GM04503 (cell line): Measurements from ENCODE around the gene NSD1.
"Not testable (repeated sequence)": the region's sequence is repeated elsewhere in the genome, so short reads cannot be mapped to it uniquely, and the experiment has no call there.

Experiments
- DNase-seq: peaks from one replicate; pipeline ENCODE4 v3.0.0-alpha.2; 2012; ENCODE audit warnings: low read depth

NSD1 gene

DNA sequence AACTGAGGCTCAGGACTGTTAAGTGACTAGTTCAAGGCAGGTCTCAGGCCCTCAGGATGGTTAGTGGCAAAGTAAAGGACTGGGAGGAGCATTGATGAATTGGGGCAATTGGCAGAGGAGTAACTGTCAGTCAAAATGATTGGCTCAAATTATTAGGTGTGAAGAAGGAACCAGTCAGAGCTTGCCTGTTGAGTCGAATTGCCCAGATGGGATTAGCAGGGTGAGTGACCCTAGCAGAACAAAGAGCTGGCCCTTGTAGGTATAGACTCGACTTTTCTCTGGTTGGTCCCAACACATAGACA is 2.6 kb upstream of the NSD1 start:
- no peak for DNase-seq

DNA sequence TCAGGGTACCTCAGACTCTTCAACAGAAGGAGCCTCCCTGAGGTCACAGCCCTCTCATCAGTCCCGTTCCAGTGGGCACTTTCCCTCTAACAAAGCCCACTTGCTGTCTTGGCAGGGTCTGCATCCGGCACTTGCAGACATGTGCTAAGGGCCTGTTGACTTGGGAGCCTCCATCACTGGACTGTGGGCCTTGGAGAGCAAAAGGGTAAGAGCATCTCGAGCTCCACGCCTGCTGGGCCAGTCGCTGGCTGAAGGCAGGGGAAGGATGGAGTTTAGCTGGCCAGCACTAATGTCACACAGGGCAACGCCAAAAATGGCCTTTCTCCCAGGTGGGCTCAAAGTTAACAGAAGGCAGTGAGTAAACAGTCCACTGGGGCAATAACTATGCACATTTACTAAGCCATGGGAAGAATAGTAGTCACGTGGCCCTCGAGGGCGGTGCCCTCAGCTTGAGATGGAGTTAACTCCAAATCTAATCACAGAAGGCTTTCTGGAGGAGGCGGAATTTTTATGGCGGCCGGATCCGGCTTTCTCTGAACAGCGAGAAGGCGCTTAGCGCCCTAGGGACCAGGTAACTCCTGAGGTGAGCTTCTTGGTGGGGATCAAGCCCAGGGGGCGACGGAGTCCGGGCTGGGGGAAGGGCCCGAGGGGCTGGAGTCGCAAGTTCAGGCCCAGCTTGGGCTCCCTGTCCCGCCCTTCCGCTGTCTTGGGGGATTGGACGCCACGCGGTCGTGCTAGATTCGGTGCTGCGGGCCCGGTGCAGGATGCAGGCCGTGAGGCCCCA is 2.0 kb upstream of the NSD1 start:
- no peak for DNase-seq

DNA sequence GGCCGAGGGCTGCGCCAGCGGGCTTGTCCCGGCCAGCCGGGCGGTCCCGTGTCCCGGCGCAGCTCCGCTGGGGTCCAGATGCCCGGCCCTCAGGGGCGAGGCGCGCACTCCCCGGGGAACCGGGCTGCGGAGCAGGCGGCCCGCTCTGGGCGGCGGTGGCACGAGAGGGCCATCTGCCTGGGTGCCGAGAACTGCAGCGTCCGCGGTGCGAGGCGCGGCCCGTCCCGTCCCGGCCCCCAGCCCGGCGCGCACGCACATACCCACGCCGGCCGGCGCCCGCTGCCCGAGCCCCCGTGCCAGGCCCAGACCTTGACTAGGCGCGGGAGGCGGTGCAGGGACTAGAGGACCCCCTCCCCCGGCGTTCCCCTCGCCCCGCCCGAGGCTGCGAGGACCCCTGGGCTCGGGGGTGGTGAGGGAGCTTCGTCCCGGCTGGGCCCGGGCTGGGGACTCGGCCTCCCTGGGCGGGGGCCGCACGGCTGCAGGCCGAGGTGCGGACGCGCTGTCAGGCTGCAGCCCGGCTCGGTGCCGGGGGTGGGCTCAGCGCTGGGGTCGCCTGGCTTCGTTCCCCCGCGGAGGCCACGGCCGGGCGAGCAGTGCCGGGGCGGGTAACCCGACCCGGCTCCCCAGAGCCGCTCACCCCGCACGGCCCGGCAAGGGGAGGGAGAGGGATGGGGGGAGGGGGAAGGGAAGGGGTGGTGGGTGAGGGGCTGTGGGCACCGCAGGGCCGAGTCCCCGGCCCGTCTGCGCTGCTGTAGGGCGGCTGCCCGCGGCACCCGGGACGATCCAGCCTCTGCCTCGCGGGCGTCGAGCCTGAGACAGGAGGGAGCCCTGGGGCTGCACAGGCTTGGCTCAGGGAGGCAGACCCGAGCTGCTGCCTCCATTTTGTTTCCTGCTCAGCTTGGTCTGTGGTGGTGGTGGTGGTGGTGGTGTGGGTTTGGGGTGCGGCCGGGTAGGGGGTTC is 1.2 kb upstream of the NSD1 start:
- no peak for DNase-seq

DNA sequence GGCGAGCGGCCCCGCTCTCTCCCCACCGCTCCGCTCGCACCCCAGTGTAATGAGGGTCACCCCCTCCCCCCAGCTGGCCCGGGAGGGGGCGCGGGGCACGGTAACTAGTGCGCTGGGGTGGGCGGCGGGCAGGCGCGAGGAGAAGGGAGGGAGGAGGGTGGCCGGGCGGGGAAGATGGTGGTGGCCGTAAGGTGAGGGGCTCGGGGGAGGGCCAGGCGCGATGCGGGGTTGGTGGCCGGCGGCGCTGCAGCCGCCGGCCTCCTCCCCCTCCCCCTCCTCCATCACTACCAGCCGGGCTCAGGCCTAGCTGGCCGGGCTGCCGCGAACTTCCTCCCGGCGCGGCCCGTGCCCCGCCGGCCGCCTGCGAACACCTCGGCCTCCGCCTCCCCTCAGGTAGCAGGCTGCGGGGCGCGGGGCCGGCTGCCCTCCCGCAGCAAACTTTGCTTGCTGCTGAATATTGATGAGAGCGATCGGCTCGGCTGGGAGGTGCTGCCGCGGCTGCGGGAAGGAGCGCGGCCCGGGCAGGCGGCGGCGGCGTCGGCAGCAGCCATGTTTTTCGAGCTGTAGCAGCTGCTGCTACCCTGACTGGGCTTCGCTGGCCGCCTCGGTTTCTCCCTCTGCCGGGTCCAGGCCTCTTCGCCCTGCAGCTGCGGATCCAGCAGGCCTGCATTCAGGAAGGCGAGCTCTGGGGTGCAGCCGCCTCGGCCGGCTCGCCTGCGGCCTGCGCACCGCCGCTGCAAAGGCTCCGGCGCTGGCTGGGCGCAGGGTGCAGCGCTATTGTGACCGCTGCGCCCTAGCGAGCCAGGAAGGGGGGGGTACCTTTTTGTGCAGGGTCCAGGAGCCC is 502 bp downstream of the NSD1 start:
- DNase-seq: no peak

DNA sequence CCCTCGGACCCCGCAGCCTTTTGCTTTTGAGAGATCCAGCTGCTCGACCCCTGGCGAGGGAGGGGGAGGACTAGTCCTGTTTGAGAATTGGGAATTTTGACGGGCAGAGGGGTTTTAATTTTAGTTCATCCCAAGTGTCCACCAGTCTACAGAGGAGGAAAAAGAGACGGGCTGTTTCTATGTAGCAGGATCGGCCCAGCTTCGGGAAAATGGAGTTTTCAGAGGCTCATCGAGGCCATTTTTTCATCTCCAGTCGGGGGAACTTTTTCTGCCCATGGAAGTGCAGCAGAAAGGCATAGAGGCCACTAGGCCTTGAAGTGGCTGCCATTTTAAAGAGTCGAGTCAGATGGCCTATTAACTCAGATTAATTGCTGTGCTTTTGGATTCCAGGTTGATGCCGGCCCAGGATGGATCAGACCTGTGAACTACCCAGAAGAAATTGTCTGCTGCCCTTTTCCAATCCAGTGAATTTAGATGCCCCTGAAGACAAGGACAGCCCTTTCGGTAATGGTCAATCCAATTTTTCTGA is 1.2 kb downstream of the NSD1 start:
- DNase-seq: no peak

DNA sequence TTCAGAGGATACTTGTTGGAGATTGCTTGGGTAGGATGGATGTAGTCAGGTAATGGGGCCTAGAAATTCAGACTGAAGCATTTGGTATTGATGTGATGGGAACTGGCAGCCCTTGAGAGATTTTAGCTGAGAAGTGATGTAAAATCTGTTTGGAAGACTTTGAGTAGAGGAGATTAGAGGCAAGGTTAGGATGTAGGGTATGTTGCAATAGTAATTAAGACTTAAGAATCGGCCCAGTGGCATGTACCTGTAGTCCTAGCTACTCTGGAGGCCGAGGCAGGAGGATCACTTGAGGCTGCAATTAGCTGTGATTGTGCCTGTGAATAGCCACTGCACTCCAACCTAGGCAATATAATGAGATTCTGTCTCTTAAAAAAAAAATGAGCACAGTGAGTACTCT is 6.7 kb downstream of the NSD1 start:
- no peak for DNase-seq

DNA sequence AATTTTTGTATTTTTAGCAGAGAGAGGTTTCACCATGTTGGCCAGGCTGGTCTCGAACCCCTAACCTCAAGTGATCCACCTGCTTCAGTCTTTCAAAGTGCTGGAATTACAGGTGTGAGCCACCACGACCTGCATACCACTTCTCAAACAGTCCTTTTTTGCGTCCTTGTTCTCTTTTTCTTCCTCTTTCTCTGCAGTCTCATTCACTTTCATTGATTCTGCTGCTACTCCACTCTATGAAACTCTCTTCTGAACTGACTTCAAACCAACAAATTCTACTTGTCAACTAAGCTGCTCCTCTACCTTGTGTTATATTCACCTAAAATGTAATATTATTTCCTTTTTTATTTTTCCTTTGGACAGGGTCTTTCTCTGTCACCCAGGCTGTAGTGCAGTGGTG is 7.9 kb downstream of the NSD1 start:
- no peak for DNase-seq

DNA sequence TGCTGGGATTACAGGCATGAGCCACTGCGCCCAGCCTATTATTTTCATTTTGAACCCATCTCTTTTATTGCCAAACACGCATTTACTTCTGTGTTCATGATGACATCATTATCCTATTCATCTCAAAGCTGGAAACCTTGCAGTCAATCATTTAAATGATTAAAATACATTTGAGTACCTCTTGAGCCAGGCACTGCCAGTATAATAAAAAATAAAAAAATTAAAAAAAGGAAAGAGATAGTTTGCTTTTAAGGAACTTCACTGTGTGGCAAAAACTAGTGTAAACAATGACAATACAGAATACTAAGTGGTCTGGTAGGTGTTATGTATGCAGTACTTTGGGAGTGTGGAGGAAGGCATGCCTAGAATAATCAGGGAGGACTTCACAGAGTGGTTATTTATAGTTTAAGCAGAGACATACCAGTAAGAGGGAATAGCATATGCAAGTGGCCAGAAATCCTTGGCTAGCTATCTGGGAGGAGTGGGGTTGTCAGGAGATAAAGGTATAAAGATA is 8.6 kb downstream of the NSD1 start:
- no peak for DNase-seq

DNA sequence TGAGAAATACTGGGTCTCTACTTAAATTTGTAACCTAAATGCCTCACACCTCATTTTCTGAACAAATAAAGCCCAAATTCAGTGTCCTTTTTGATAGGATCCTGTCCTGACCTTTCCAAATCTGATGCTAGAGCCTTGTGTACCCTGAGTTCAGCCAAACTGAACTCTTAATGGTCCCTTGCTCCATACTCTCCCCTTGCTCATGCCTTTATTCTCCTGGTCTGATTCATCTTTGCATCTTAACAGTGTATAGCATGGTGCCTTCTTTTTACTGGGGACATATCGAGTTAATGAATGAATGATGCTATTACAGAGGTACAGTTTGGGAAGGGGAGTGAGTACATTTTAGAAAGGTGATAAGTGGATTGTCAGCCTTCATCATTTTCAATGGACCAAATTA is 9.2 kb downstream of the NSD1 start:
- DNase-seq: no peak

DNA sequence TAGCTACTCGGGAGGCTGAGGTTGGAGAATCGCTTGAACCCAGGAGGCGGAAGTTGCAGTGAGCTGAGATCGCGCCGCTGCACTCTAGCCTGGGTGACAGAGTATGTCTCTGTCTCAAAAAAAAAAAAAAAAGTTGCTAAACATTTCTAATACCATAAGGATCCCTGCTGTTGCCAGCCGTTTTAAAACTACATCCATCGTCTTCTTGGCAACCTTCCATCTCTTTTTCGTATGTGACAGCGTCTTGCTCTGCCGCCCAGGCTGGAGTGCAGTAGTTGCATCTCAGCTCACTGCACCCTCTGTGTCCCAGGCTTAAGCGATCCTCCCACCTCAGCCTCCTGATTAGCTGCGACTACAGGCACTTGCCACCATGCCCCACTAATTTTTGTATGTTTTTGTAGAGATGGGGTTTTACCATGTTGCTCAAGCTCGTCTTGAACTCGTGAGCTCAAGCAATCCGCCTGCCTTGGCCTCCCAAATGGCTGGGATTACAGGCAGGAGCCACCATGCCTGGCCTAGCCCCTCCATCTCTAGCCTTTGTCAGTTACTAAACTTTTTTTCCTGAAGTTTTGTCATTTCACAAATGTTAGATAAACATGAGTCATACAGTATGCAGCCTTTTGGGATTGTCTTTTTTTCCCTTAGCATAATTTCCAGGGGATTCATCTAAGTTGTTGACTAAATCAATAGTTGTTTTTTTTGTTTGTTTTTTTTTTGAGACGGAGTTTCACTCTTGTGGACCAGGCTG is 13.5 kb downstream of the NSD1 start:
- DNase-seq: no peak

DNA sequence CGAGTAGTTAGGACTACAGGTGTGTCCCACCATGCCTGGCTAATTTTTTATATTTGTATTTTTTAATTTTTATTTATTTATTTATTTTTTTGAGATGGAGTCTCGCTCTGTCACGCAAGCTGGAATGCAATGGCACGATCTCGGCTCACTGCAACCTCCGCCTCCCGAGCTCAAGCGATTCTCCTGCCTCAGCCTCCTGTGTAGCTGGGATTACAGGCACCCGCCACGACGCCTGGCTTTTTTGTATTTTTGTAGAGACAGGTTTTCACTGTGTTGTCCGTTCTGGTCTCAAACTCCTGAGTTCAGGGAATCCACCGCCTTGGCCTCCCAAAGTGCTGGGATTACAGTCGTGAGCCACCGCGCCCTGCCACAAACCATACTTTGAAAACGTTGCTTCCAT is 16.5 kb downstream of the NSD1 start:
- not testable (repeated sequence) for DNase-seq

DNA sequence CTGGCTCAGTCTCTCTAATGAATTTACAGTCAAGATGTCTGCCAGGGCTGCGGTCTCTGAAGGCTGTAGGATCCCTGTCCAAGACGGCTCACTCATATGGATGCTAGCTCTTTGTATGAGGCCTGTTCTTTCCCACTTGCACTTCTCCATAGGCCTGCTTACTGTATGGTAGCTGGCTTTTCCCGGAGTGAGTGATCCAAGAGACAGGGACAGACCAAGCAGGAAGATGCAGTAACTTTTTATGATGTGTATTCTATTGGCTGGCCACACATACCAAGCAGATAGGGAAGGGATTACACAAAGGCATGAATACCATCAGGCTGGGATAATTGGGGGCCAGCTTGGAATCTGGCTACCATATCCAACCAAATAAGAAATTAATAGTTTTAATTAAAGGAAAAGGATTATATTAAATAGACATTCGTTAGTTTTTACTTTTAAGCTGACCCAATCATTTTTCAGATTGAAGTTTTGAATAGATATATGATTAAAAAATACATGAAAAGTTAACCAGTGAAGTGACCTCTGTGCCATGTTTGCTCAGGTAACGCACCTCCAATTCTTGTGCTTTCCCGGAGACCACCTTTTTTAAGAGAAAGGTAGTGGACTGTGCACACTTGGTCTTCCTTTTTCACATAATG is 20.6 kb downstream of the NSD1 start:
- DNase-seq: peak; percentile 31

DNA sequence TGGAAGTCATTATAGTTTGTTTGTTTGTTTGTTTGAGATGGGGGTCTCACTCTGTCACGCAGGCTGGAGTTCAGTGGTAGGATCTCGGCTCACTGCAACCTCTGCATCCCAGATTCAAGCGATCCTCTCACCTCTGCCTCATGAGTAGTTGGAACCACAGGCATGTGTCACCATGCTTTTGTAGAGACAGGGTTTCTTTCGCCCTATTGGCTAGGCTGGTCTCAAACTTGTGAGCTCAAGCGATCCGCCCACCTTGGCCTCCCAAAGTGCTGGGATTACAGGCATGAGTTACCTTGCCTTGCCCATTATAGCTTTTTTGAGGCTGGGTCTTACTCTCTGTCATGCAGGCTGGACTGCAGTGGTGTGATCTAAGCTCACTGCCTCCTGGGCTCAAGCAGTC is 28.8 kb downstream of the NSD1 start:
- DNase-seq: no peak

DNA sequence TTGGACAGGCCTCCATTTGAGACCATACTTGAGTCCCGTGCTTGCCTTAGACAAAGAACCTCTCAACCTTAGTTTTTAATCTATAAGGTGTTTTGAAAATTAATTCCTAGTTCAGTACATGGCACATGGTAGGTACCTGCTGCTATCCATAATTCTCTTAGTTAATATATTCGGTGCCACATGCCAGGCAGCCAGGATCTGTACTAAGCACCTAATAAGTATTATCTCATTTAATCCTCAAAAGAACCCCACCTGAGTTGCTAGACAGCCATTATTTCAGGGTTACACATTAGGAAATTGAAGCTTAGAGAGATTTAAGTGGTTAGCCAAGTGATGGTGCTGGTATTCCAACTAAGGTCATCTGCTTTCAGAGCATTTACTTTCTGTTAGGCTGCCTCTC is 29.9 kb downstream of the NSD1 start:
- DNase-seq: no peak

DNA sequence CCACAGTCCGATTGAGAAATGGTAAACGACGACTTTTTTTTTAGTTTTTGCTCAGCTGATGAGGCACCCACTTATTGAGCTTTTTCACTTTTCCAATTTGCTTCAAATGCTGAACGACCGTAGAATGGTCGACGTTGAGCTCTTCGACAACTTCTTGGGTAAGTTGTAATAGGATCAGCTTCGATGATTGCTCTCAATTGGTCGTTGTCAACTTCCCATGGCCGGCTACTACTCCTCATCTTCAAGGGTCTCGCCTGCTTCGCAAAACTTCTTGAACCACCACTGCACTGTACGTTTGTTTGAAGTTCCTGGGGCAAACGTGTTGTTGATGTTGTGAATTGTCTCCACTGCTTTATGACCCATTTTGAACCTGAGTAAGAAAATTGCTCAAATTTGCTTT is 35.7 kb downstream of the NSD1 start:
- no peak for DNase-seq

DNA sequence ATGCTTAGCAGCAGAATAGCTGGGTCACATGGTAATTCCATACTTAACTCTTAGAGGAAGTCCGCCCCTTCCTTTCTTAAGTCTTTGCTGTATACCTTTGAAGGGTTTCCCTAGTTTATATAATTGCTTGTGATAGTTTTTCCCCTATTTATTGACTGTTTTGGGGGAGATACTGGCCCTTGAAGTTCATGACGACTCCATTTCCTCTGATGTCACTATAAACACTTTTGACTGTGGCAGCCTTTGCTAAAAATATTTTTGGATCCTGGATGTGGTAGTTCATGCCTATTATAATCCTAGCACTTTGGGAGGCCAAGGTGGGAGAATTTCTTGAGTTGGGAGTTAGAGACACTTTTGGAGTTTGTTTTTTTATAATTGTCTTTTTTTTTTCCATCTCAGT is 38.4 kb downstream of the NSD1 start:
- no peak for DNase-seq

DNA sequence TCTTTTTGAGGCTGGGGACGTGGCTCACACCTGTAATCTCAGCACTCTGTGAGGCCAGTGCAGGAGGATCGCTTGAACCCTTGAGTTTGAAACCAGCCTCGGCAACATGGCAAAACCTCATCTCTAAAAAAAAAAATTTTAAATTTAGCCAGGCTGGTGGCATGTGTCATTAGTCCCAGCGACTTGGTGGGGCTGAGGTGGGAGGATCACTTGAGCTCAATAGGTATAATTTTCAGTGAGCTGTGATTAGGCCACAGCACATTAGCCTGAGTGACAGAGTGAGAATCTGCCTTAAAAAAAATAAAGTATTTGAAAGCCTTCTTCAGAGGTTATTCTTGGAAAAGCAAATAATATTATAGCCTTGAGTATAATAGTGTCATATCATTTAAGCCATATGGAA is 41.8 kb downstream of the NSD1 start:
- no peak for DNase-seq

DNA sequence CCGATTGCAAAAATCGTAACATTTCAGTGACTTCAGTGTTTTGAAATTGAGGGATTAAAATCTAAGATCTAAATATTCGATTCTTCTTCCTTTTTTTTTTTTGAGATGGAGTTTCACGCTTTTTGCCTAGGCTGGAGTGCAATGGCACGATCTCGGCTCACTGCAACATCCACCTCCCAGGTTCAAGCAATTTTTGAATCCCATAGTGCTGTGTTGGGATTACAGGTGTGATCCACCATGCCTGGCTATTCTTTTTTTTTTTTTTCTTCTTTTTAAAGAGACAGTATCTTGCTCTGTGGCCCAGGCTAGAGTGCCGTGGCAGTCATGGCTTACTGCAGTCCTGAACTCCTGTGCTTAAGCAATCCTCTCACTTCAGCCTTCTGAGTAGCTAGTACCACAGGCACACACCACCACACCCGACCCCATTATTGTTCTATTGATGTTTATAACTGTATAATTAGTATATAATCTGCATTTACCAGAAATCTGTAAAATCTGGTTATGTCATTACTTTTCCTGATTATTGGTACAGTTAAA is 42.7 kb downstream of the NSD1 start:
- DNase-seq: no peak

DNA sequence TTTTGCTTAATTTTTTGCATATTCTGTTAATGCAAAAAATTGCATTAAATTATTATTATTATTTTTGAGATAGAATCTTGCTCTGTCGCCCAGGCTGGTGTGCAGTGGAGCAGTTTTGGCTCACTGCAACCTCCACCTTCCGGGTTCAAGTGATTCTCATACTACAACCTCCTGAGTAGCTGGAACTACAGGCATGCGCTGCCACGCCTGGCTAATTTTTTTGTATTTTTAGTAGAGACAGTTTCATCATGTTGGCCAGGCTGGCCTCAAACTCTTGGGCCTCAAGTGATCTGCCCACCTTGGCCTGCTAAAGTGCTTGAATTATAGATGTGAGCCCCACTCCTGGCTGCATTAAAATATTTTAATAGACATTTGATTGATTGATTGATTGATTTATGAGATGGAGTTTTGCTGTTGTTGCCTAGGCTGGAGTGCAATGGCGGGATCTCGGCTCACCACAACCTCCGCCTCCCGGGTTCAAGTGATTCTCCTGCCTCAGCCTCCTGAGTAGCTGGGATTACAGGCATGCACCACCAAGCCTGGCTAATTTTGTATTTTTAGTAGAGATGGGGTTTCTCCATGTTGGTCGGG is 44.4 kb downstream of the NSD1 start:
- DNase-seq: not testable (repeated sequence)

DNA sequence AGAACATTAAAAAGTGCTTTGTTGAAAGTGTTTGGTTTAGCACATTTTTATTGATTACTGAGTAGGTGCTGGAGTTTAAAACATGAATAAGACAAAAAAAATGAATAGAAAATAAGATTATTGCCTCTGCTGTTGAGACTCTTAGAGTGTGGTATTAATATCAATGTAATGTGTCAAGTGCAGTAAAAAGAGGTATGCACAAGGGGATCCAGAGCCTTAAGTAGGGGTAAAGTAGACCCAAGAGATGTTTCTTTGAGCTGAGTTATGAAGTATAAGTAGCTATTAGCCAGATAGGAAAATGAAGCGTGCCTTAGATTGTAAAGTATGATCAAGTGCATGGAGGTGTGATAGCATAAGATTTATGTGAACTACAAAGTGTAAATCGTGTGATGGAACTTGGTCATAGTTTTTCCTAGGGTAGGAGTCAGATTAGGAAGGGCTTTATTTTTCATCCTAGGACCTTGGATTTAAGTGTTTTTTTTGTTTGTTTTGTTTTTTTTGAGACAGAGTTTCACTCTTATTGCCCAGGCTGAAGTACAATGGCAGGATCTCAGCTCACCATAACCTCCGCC is 45.2 kb downstream of the NSD1 start:
- no peak for DNase-seq
